Bone marrow (tissue), 2 donors: ENCODE data around the gene CHEK2.
"Not testable (repeated sequence)": the region's sequence is repeated elsewhere in the genome, so short reads cannot be mapped to it uniquely, and the experiment has no call there.

Experiments used
- DNase-seq, 2 donors: peaks; one replicate each; lab custom pipeline; 2025; lab: John Stamatoyannopoulos, UW

The CHEK2 gene

GRCh38 chr22:28741200-28741784 lies 328 bp downstream of the CHEK2 start:
- no peak for DNase-seq

- DNase-seq = not testable (repeated sequence)
Observed at GRCh38 chr22:28738876-28739275, 2.7 kb downstream of the CHEK2 start.

GRCh38 chr22:28737701-28738100 lies 3.9 kb downstream of the CHEK2 start:
- no peak for DNase-seq

- DNase-seq = no peak
Observed at GRCh38 chr22:28736301-28737155, 5.1 kb downstream of the CHEK2 start.

GRCh38 chr22:28734393-28734792 lies 7.2 kb downstream of the CHEK2 start:
- no peak for DNase-seq

- no peak for DNase-seq
Observed at GRCh38 chr22:28730179-28730578, 11.4 kb downstream of the CHEK2 start.

GRCh38 chr22:28728621-28729313 lies 12.9 kb downstream of the CHEK2 start:
- DNase-seq = no peak

GRCh38 chr22:28728002-28728401 lies 13.6 kb downstream of the CHEK2 start:
- DNase-seq = no peak

- no peak for DNase-seq
Observed at GRCh38 chr22:28718044-28718443, 23.6 kb downstream of the CHEK2 start.

GRCh38 chr22:28716686-28717085 lies 24.9 kb downstream of the CHEK2 start:
- no peak for DNase-seq

- DNase-seq = no peak
Observed at GRCh38 chr22:28715611-28716010, 26.0 kb downstream of the CHEK2 start.

- no peak for DNase-seq
Observed at GRCh38 chr22:28714043-28714628, 27.5 kb downstream of the CHEK2 start.

- DNase-seq = no peak
Observed at GRCh38 chr22:28711820-28712777, 29.5 kb downstream of the CHEK2 start.

- DNase-seq = no peak
Observed at GRCh38 chr22:28711341-28711740, 30.3 kb downstream of the CHEK2 start.

GRCh38 chr22:28710576-28711191 lies 30.9 kb downstream of the CHEK2 start:
- DNase-seq = no peak

GRCh38 chr22:28710107-28710506 lies 31.5 kb downstream of the CHEK2 start:
- no peak for DNase-seq

GRCh38 chr22:28706845-28707244 lies 34.8 kb downstream of the CHEK2 start:
- DNase-seq = no peak

- no peak for DNase-seq
Observed at GRCh38 chr22:28703436-28703835, 38.2 kb downstream of the CHEK2 start.

- no peak for DNase-seq
Observed at GRCh38 chr22:28702891-28703290, 38.7 kb downstream of the CHEK2 start.

GRCh38 chr22:28693041-28693760 lies 48.4 kb downstream of the CHEK2 start:
- not testable (repeated sequence) for DNase-seq
